C4-2B (cell line): ENCODE data around the gene PNMA1.

Experiments used
- H3K27ac ChIP-seq: fragments of 450-650 bp; 2 replicates; pipeline ENCODE4 v1.5.1; 2017
- CTCF ChIP-seq: fragments of 450-650 bp; conservative IDR thresholded peaks from 2 replicates; pipeline ENCODE4 v1.5.1; 2017; ENCODE audit warnings: mild to moderate bottlenecking
- ZFX ChIP-seq: fragments of 450-650 bp; IDR thresholded peaks from 2 replicates; pipeline ENCODE4 v1.6.1; 2017

The PNMA1 gene

GRCh38 chr14:73754911-73755360 is 40.8 kb upstream of the PNMA1 start:
- H3K27ac ChIP-seq = peak overlapping the region; percentile 94
- TF ChIP-seq CTCF (no peak), ZFX (no peak)

GRCh38 chr14:73753887-73754795 is 40.0 kb upstream of the PNMA1 start:
- peak overlapping the region; percentile 94 for H3K27ac ChIP-seq
- TF ChIP-seq ZFX = no peak
- TF ChIP-seq CTCF = no peak

- peak overlapping the region; percentile 94 for H3K27ac ChIP-seq
- no peak for TF ChIP-seq ZFX
- no peak for TF ChIP-seq CTCF
Measured at GRCh38 chr14:73753124-73753886, 39.1 kb upstream of the PNMA1 start.

GRCh38 chr14:73752297-73752992 is 38.3 kb upstream of the PNMA1 start:
- TF ChIP-seq CTCF = no peak; the same call in 1 of the 2 replicates
- TF ChIP-seq ZFX = no peak
- H3K27ac ChIP-seq = peak overlapping the region; percentile 94

DNA sequence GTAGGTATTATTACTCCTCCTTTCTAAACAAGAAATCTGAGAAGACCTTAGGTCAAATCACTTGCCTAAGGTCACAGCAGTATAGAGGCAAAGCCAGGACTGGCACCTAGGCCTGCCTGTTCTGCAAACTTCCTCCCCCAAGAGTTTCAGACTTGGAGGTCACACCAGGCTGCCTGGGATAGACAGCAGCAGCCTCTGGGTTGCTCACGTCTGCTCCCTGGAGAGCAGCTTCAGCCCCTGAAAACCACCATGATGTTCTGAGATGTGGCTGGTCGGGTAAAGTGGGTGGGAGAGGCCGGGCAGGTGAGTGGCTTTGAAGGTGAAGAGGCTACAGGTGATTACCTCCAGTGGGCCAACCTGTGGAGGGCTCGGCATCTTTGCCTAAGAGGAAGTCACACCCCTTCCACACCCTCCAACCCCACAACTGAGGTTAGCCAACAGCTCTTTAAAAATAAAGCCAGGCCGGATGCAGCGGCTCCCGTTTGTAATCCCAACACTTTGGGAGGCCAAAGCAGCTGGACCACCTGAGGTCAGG is 37.0 kb upstream of the PNMA1 start:
- TF ChIP-seq CTCF (no peak), ZFX (no peak)
- peak overlapping the region; percentile 24; the same call in 1 of the 2 replicates for H3K27ac ChIP-seq

- H3K27ac ChIP-seq = peak overlapping the region; percentile 24
- no peak for TF ChIP-seq ZFX
Measured at GRCh38 chr14:73750531-73750901, 36.3 kb upstream of the PNMA1 start.
